Suppressor macrophage (primary cell): ENCODE measurements around the gene SMKR1.
"Not testable (repeated sequence)": the region's sequence is repeated elsewhere in the genome, so short reads cannot be mapped to it uniquely, and the experiment has no call there.

Experiments used
- DNase-seq, 4 experiments: peaks; one replicate each; pipeline ENCODE4 v3.0.0-alpha.2; 2020 to 2022
- total RNA-seq, 17 experiments: gene quantifications; one replicate each; lab custom pipeline; 2026; ENCODE audit warnings: mixed read lengths in 6 of 17, inconsistent platforms in 3 of 17; lab: John Stamatoyannopoulos, UW

SMKR1 gene
- total RNA-seq, result 0 to 0.33 (median 0) reads per million in 17 experiments

GRCh38 chr7:129501760-129502707, at the start of gene SMKR1:
Gene SMKR1, plus strand, starts transcription at chr7:129502531. Its CDS starts 294 bp downstream, at chr7:129502825.
- DNase-seq, result peak; percentile 71 to 83 (median 76)

- no peak for DNase-seq
Measured at GRCh38 chr7:129452589-129453231, 49.6 kb upstream of the SMKR1 start.

- no peak for DNase-seq
Measured at GRCh38 chr7:129453510-129454248, 48.7 kb upstream of the SMKR1 start.

GRCh38 chr7:129454249-129454551, 48.1 kb upstream of the SMKR1 start:
- no peak for DNase-seq

- no peak for DNase-seq
Measured at GRCh38 chr7:129456421-129456820, 45.9 kb upstream of the SMKR1 start.

- DNase-seq, result no peak
Measured at GRCh38 chr7:129457101-129457500, 45.2 kb upstream of the SMKR1 start.

- DNase-seq, result no peak
Measured at GRCh38 chr7:129458171-129458570, 44.2 kb upstream of the SMKR1 start.

- no peak for DNase-seq
Measured at GRCh38 chr7:129461809-129462208, 40.5 kb upstream of the SMKR1 start.

GRCh38 chr7:129462420-129462819, 39.9 kb upstream of the SMKR1 start:
- peak; percentile 15 to 72 (median 61) for DNase-seq

- DNase-seq, result no peak
Measured at GRCh38 chr7:129464194-129464593, 38.1 kb upstream of the SMKR1 start.

- no peak for DNase-seq
Measured at GRCh38 chr7:129465080-129465479, 37.3 kb upstream of the SMKR1 start.

GRCh38 chr7:129466796-129467195, 35.5 kb upstream of the SMKR1 start:
- no peak for DNase-seq

- DNase-seq, result no peak
Measured at GRCh38 chr7:129468087-129468486, 34.2 kb upstream of the SMKR1 start.

GRCh38 chr7:129468547-129468946, 33.8 kb upstream of the SMKR1 start:
- no peak for DNase-seq

- DNase-seq, result no peak
Measured at GRCh38 chr7:129469930-129470329, 32.4 kb upstream of the SMKR1 start.

- DNase-seq, result no peak
Measured at GRCh38 chr7:129470411-129470810, 31.9 kb upstream of the SMKR1 start.

- no peak for DNase-seq
Measured at GRCh38 chr7:129471402-129471827, 30.9 kb upstream of the SMKR1 start.

GRCh38 chr7:129475931-129476330, 26.4 kb upstream of the SMKR1 start:
- DNase-seq, result not testable (repeated sequence)

GRCh38 chr7:129476398-129476797, 25.9 kb upstream of the SMKR1 start:
- DNase-seq, result not testable (repeated sequence)

GRCh38 chr7:129479831-129480230, 22.5 kb upstream of the SMKR1 start:
- no peak for DNase-seq

GRCh38 chr7:129480674-129481363, 21.5 kb upstream of the SMKR1 start:
- DNase-seq, result no peak

GRCh38 chr7:129481376-129481775, 21.0 kb upstream of the SMKR1 start:
- DNase-seq, result not testable (repeated sequence)
